Measurements from ENCODE around the gene CHGA. TPM values are rescaled to one million over a fixed set of nuclear protein-coding genes. Genes with fewer than 3 reads are reported as not detected.

CHGA gene
- total and polyA plus RNA-seq, 2 of the 13 experiments (the other 11 are each of a cell fraction or from before 2014, with no cell fraction given) = not detected

GRCh38 chr14:92877757-92878431 lies 45.1 kb upstream of the CHGA start (continued):
- TF ChIP-seq ZNF350 (CRISPR knock-in tag; IDR thresholded peaks at IDR 0.05; ENCODE audit: borderline replicate concordance, low read depth) (peak; percentile 49; the same call in 1 of the 2 replicates), GABPB1 (CRISPR knock-in tag; IDR thresholded peaks at IDR 0.05) (no peak), GMEB2 (CRISPR knock-in tag; IDR thresholded peaks at IDR 0.05; ENCODE audit: low read depth) (no peak), HMG20B (CRISPR knock-in tag; conservative IDR thresholded peaks at IDR 0.05) (no peak), ZFP82 (CRISPR knock-in tag; IDR thresholded peaks at IDR 0.05; ENCODE audit: borderline replicate concordance) (no peak), DDIT3 (CRISPR knock-in tag; IDR thresholded peaks at IDR 0.05) (no peak), SP140L (CRISPR knock-in tag; IDR thresholded peaks at IDR 0.05; ENCODE audit: borderline replicate concordance) (no peak), ZNF792 (CRISPR knock-in tag; IDR thresholded peaks at IDR 0.05) (no peak), DNMT1 (CRISPR knock-in tag; IDR thresholded peaks at IDR 0.05) (no peak), UBTF (CRISPR knock-in tag; IDR thresholded peaks at IDR 0.05) (peak; percentile 79), NFE2L1 (CRISPR knock-in tag; IDR thresholded peaks at IDR 0.05; ENCODE audit: borderline replicate concordance) (no peak), ZBTB44 (CRISPR knock-in tag; IDR thresholded peaks at IDR 0.05) (no peak), ETV5 (CRISPR knock-in tag; IDR thresholded peaks at IDR 0.05; ENCODE audit: borderline replicate concordance) (peak; percentile 72; the same call in 1 of the 2 replicates), GABPA (IDR thresholded peaks at IDR 0.05; ENCODE audit: low read depth, low read length) (no peak), GABPA (CRISPR knock-in tag; IDR thresholded peaks at IDR 0.05; ENCODE audit: low read depth) (no peak), ATAD3A (CRISPR knock-in tag; IDR thresholded peaks at IDR 0.05) (no peak), SYNCRIP (IDR thresholded peaks at IDR 0.05; ENCODE audit: insufficient read depth, low read depth, low read length) (no peak), ATF7 (IDR thresholded peaks at IDR 0.05) (no peak), ATF7 (CRISPR knock-in tag; IDR thresholded peaks at IDR 0.05) (no peak), SRY (CRISPR knock-in tag; IDR thresholded peaks at IDR 0.05) (no peak), PHF5A (CRISPR knock-in tag; IDR thresholded peaks at IDR 0.05; ENCODE audit: low read depth, unreplicated experiment) (no peak), ZMAT3 (CRISPR knock-in tag; conservative IDR thresholded peaks at IDR 0.05) (no peak; the same call in 1 of the 2 replicates), ZSCAN31 (CRISPR knock-in tag; IDR thresholded peaks at IDR 0.05; ENCODE audit: low read depth) (no peak), ZNF546 (CRISPR knock-in tag; conservative IDR thresholded peaks at IDR 0.05) (no peak), NCOA2 (CRISPR knock-in tag; IDR thresholded peaks at IDR 0.05) (peak; percentile 67), KAT8 (CRISPR knock-in tag; IDR thresholded peaks at IDR 0.05) (peak; percentile 69)
